ENCODE results near the gene CNTN1.

The CNTN1 gene

GRCh38 chr12:40716037-40716436 lies 23.8 kb downstream of the CNTN1 start:
- CTCF ChIA-PET: no interaction called here
- POLR2A ChIA-PET: no interaction called here
- no peak for DNase-seq (ENCODE audit: extremely low spot score)
- TF ChIP-seq FOXK2 (IDR thresholded peaks at IDR 0.05) (no peak), TARDBP (IDR thresholded peaks at IDR 0.05) (no peak), ZNF384 (IDR thresholded peaks at IDR 0.05) (no peak), SP1 (IDR thresholded peaks at IDR 0.05) (no peak), CTBP1 (IDR thresholded peaks at IDR 0.05; ENCODE audit: borderline replicate concordance) (no peak), L3MBTL2 (conservative IDR thresholded peaks at IDR 0.05) (no peak), ARNT (IDR thresholded peaks at IDR 0.05) (no peak), ELF4 (IDR thresholded peaks at IDR 0.05) (no peak), FOXA1 (IDR thresholded peaks at IDR 0.05) (no peak), FOXM1 (IDR thresholded peaks at IDR 0.05; ENCODE audit: borderline replicate concordance) (no peak), HDGF (IDR thresholded peaks at IDR 0.05; ENCODE audit: borderline replicate concordance) (no peak), LEF1 (IDR thresholded peaks at IDR 0.05; ENCODE audit: borderline replicate concordance) (no peak), NFRKB (IDR thresholded peaks at IDR 0.05) (no peak)
- TF ChIP-seq, protein P1, sequence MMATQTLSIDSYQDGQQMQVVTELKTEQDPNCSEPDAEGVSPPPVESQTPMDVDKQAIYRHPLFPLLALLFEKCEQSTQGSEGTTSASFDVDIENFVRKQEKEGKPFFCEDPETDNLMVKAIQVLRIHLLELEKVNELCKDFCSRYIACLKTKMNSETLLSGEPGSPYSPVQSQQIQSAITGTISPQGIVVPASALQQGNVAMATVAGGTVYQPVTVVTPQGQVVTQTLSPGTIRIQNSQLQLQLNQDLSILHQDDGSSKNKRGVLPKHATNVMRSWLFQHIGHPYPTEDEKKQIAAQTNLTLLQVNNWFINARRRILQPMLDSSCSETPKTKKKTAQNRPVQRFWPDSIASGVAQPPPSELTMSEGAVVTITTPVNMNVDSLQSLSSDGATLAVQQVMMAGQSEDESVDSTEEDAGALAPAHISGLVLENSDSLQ (IDR thresholded peaks at IDR 0.05): no peak

DNA sequence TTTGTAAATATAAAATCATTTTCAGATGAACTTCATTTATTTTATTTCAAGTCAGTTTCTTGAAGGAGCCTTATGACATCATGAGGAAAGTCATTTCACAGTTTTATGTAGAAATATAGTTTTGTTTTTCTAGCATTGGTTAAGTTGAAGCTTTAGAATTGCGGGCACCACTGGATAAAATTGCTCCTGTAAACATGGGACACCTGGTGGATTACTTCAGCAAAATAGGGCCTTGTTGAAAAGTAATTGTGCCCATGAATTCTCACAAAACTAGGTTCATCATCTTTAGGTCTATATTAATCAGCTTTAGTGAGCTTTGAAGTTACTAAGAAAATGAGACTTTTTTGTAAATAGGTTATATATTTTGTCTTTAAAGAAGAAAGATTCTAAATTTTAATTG lies 25.3 kb downstream of the CNTN1 start:
- POLR2A ChIA-PET: no interaction called here
- TF ChIP-seq TARDBP (IDR thresholded peaks at IDR 0.05): no peak
- DNase-seq (ENCODE audit: extremely low spot score): no peak
- CTCF ChIA-PET: no interaction called here

DNA sequence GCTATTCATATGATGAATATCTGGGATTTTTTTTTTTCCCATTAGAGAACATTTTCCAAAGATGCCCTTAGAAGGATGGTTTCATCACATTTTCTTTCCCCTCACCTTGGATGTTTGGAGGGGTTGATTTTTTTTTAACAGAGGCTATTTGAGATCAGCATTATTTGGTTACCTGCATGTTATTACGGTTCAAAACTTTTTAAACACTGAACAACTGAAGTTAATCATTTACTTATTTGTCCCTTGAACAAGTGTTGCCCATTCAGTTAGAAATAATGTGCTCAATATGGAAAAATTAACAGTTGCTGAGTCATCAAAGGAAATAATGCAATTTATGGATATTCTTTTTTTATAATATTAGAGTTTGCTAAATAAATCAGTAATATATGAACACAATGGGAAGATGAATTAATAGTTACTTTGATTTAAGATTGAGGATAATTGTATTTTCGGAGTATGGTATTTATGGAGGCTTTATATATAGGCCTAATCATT lies 26.7 kb downstream of the CNTN1 start:
- ChIA-PET CTCF (no interaction called here), POLR2A (no interaction called here)
- TF ChIP-seq ZNF384 (IDR thresholded peaks at IDR 0.05) (no peak), FOXK2 (IDR thresholded peaks at IDR 0.05) (no peak), ELF4 (IDR thresholded peaks at IDR 0.05) (no peak), ARNT (IDR thresholded peaks at IDR 0.05) (no peak), FOXM1 (IDR thresholded peaks at IDR 0.05; ENCODE audit: borderline replicate concordance) (no peak), CTBP1 (IDR thresholded peaks at IDR 0.05; ENCODE audit: borderline replicate concordance) (no peak), SUZ12 (IDR thresholded peaks at IDR 0.05) (no peak), NFRKB (IDR thresholded peaks at IDR 0.05) (no peak), FOXA1 (IDR thresholded peaks at IDR 0.05) (no peak), L3MBTL2 (conservative IDR thresholded peaks at IDR 0.05) (no peak), HDGF (IDR thresholded peaks at IDR 0.05; ENCODE audit: borderline replicate concordance) (no peak), BHLHE40 (IDR thresholded peaks at IDR 0.05; ENCODE audit: borderline replicate concordance) (no peak), TARDBP (IDR thresholded peaks at IDR 0.05) (no peak)
- TF ChIP-seq, protein P1 (IDR thresholded peaks at IDR 0.05): no peak
- no peak for DNase-seq (ENCODE audit: extremely low spot score)

DNA sequence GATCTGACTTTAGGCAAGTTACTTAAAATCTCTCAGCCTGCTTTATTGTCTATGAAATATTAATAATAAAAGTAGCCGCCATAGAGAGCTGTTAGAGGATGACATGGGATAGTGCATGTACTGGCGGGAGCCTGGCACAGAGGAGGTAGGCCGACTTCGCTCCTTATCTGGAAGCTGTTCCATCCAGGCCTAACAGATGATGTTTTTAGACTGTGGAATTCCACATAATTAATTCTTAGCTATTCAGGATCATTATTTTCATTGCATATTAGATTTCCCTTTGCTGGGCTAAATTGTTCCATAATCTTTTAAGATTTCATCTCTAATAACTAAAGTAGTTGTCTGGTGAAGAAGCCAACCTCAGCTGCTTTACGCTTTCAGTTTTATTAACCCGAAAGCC lies 30.8 kb downstream of the CNTN1 start:
- no peak for DNase-seq (ENCODE audit: extremely low spot score)
- TF ChIP-seq CTBP1 (IDR thresholded peaks at IDR 0.05; ENCODE audit: borderline replicate concordance): no peak
- TF ChIP-seq BHLHE40 (IDR thresholded peaks at IDR 0.05; ENCODE audit: borderline replicate concordance): no peak
- TF ChIP-seq ARNT (IDR thresholded peaks at IDR 0.05): no peak
- TF ChIP-seq FOXA1 (IDR thresholded peaks at IDR 0.05): no peak
- TF ChIP-seq L3MBTL2 (conservative IDR thresholded peaks at IDR 0.05): no peak
- CTCF ChIA-PET: no interaction called here
- POLR2A ChIA-PET: no interaction called here

DNA sequence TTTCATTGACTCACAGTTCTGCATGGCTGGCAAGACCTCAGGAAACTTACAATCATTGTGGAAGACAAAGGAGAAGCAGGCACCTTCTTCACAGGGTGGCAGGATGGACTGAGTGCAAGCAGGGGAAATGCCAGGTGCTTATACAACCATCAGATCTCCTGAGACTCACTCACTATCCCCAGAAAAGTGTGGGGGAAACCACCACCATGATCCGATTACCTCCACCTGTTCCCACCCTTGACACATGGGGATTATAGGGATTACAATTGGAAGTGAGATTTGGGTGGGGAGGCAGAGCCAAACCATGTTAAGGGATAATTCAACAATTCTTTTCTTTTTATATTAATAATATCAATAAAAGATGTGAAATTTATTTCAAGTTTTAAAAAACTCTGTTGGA lies 34.1 kb downstream of the CNTN1 start:
- DNase-seq (ENCODE audit: extremely low spot score): no peak
- TF ChIP-seq BHLHE40 (IDR thresholded peaks at IDR 0.05; ENCODE audit: borderline replicate concordance): no peak
- TF ChIP-seq FOXA1 (IDR thresholded peaks at IDR 0.05): no peak
- TF ChIP-seq LEF1 (IDR thresholded peaks at IDR 0.05; ENCODE audit: borderline replicate concordance): no peak
- CTCF ChIA-PET: no interaction called here
- POLR2A ChIA-PET: no interaction called here

- ChIA-PET POLR2A (no interaction called here), CTCF (no interaction called here)
- no peak for TF ChIP-seq FOXA1 (IDR thresholded peaks at IDR 0.05)
- TF ChIP-seq CTBP1 (IDR thresholded peaks at IDR 0.05; ENCODE audit: borderline replicate concordance): no peak
- TF ChIP-seq ELF4 (IDR thresholded peaks at IDR 0.05): no peak
- no peak for TF ChIP-seq BHLHE40 (IDR thresholded peaks at IDR 0.05; ENCODE audit: borderline replicate concordance)
- TF ChIP-seq SUZ12 (IDR thresholded peaks at IDR 0.05): no peak
- TF ChIP-seq SP1 (IDR thresholded peaks at IDR 0.05): no peak
- TF ChIP-seq TARDBP (IDR thresholded peaks at IDR 0.05): no peak
- TF ChIP-seq LEF1 (IDR thresholded peaks at IDR 0.05; ENCODE audit: borderline replicate concordance): no peak
- no peak for TF ChIP-seq FOXK2 (IDR thresholded peaks at IDR 0.05)
- TF ChIP-seq, protein P1 (IDR thresholded peaks at IDR 0.05): no peak
- TF ChIP-seq ARNT (IDR thresholded peaks at IDR 0.05): no peak
- DNase-seq (ENCODE audit: extremely low spot score): no peak
Observed at GRCh38 chr12:40727774-40728483, 35.7 kb downstream of the CNTN1 start.

- no peak for DNase-seq (ENCODE audit: extremely low spot score)
- POLR2A ChIA-PET: no interaction called here
- CTCF ChIA-PET: no interaction called here
- no peak for TF ChIP-seq ZNF384 (IDR thresholded peaks at IDR 0.05)
- no peak for TF ChIP-seq FOXA1 (IDR thresholded peaks at IDR 0.05)
- no peak for TF ChIP-seq L3MBTL2 (conservative IDR thresholded peaks at IDR 0.05)
- TF ChIP-seq SP1 (IDR thresholded peaks at IDR 0.05): no peak
- no peak for TF ChIP-seq BHLHE40 (IDR thresholded peaks at IDR 0.05; ENCODE audit: borderline replicate concordance)
- no peak for TF ChIP-seq FOXK2 (IDR thresholded peaks at IDR 0.05)
- TF ChIP-seq, protein P1 (IDR thresholded peaks at IDR 0.05): no peak
Observed at GRCh38 chr12:40730281-40730680, 38.0 kb downstream of the CNTN1 start.

All from HEK293T (cell line).